Type B pancreatic cell (in vitro differentiated cells): ENCODE results near the gene DPP10. TPM values are rescaled to one million over a fixed set of nuclear protein-coding genes. Genes with fewer than 3 reads are reported as not detected.

Experiments used
- DNase-seq: peaks from one replicate; pipeline ENCODE4 v3.0.0; 2021; ENCODE audit warnings: mixed read lengths; ENCODE audit not compliant: unreplicated experiment; ENCODE audit errors: extremely low spot score
- H3K27ac Mint-ChIP-seq: 2 replicates; pipeline ENCODE4 v1.8.0; 2021; ENCODE audit warnings: mild to moderate bottlenecking, mixed read lengths
- H3K27me3 Mint-ChIP-seq: 2 replicates; pipeline ENCODE4 v1.8.0; 2021; ENCODE audit warnings: mixed read lengths
- H3K36me3 Mint-ChIP-seq: 2 replicates; pipeline ENCODE4 v1.8.0; 2021; ENCODE audit warnings: mixed read lengths
- H3K4me1 Mint-ChIP-seq: one replicate; pipeline ENCODE4 v1.8.0; 2021; ENCODE audit warnings: mixed read lengths; ENCODE audit not compliant: unreplicated experiment
- H3K4me3 Mint-ChIP-seq: 2 replicates; pipeline ENCODE4 v1.8.0; 2021; ENCODE audit warnings: mild to moderate bottlenecking, mixed read lengths
- H3K9me3 Mint-ChIP-seq: 2 replicates; pipeline ENCODE4 v1.8.0; 2021; ENCODE audit warnings: mixed read lengths
- total RNA-seq: library from RNA; stranded (reverse); gene quantifications from 2 replicates; pipeline ENCODE4 v1.2.1, GENCODE V29; 2021; ENCODE audit warnings: low replicate concordance
- TF ChIP-seq, protein P1 (sequence below): fragments of 200-600 bp; sonication (generic); conservative IDR thresholded peaks from 2 replicates; pipeline ENCODE4 v1.5.0; 2021; ENCODE audit warnings: antibody characterized with exemption, mild to moderate bottlenecking

Gene DPP10
- total RNA-seq, 1 donor from 2014 or later: 8.8 TPM

DNA sequence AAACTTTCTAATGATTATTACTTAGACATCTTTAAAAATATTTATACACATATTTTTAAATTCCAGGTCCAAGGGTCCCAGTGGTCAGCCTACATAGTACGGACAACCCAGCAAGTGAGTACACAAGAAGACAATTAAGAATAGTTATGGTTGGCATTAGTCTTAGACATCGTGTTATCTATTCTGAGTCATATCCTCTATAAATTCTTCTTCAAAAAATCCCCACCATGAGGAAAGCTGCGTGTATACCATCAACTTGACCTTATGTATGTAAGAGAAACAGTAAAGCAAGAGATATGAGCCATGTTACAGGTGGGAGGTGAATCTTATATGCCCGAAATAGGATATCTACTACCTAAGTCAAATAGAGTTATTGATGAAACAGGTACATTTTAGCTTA, 1339.8 kb downstream of the DPP10 start:
- Mint-ChIP-seq H3K27me3 (no peaks in the 10 kb centered on the region), H3K36me3 (no peaks in the 10 kb centered on the region), H3K4me3 (no peak overlapping the region), H3K27ac (no peak overlapping the region), H3K4me1 (no peaks in the 10 kb centered on the region), H3K9me3 (no peaks in the 10 kb centered on the region)
- DNase-seq: no peak
- TF ChIP-seq, protein P1, sequence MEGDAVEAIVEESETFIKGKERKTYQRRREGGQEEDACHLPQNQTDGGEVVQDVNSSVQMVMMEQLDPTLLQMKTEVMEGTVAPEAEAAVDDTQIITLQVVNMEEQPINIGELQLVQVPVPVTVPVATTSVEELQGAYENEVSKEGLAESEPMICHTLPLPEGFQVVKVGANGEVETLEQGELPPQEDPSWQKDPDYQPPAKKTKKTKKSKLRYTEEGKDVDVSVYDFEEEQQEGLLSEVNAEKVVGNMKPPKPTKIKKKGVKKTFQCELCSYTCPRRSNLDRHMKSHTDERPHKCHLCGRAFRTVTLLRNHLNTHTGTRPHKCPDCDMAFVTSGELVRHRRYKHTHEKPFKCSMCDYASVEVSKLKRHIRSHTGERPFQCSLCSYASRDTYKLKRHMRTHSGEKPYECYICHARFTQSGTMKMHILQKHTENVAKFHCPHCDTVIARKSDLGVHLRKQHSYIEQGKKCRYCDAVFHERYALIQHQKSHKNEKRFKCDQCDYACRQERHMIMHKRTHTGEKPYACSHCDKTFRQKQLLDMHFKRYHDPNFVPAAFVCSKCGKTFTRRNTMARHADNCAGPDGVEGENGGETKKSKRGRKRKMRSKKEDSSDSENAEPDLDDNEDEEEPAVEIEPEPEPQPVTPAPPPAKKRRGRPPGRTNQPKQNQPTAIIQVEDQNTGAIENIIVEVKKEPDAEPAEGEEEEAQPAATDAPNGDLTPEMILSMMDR: no peak

DNA sequence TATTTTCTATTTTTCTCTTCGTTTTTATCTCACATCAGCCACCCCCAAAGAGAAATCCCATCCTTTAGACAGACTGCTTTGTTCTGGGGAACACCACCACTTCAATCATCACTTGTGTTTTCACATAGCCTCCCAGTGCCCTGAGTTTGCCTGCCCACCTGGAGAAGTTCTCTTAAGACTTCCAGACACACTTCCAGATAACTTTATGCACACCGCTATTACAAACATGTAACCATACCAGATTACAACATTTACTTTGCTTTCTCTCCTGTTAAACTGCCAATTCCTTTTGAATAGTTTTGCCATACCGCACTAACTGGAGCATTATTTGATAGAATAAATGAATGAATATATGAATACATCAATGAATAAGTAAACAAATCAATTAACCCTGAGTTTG, 1353.6 kb downstream of the DPP10 start:
- Mint-ChIP-seq H3K9me3 (no peaks in the 10 kb centered on the region), H3K27ac (no peak overlapping the region), H3K36me3 (no peaks in the 10 kb centered on the region), H3K4me3 (no peak overlapping the region), H3K27me3 (no peaks in the 10 kb centered on the region), H3K4me1 (no peaks in the 10 kb centered on the region)
- TF ChIP-seq, protein P1: no peak
- no peak for DNase-seq

GRCh38 chr2:115807276-115807675, 1364.8 kb downstream of the DPP10 start:
- H3K9me3 Mint-ChIP-seq: no peaks in the 10 kb centered on the region
- H3K27ac Mint-ChIP-seq: no peak overlapping the region
- H3K4me1 Mint-ChIP-seq: no peaks in the 10 kb centered on the region
- TF ChIP-seq, protein P1: no peak
- no peaks in the 10 kb centered on the region for H3K27me3 Mint-ChIP-seq
- no peak for DNase-seq
- H3K4me3 Mint-ChIP-seq: no peak overlapping the region
- H3K36me3 Mint-ChIP-seq: peaks cover 3% of the 10 kb centered on the region

DNA sequence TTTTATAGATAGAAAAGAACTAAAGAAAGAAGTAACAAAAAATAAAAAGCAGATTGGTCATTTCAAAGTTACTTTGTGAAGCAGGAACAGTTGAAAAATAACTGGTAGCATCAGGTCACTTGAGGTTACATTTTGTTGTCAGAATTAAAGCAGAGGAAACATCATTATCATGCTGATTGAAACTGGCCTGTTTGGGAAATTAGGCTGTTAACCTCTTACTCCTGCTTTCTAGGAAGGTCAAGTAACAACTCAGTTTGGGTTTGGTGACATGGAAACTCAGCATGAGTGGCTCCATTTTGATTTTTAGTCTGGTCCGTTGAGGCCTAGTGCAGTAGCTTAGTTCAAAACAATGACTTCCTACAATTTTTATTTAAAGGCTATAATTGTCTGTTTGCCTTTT, 1383.5 kb downstream of the DPP10 start:
- no peak overlapping the region for H3K27ac Mint-ChIP-seq
- H3K36me3 Mint-ChIP-seq: no peaks in the 10 kb centered on the region
- TF ChIP-seq, protein P1: no peak
- H3K9me3 Mint-ChIP-seq: no peaks in the 10 kb centered on the region
- H3K4me3 Mint-ChIP-seq: no peak overlapping the region
- H3K4me1 Mint-ChIP-seq: no peaks in the 10 kb centered on the region
- no peaks in the 10 kb centered on the region for H3K27me3 Mint-ChIP-seq
- no peak for DNase-seq

DNA sequence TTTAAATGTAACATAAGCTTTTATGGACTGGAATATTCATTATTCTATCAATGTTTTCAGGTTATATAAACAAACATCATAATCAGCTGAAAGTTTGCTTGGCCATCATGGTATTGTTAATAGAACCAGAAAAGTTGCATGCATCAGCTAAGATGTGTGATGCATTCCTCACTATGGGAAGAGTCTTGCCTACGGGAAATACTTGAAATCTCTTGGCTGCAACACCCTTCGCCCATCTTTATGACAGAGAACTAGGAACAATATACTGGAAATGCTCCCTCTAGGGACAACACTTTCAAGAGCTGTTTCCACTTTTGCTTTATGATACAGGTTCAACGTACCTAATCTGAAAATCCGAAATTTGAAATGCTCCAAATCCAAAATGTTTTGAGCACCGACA, 1390.8 kb downstream of the DPP10 start:
- TF ChIP-seq, protein P1: no peak
- no peaks in the 10 kb centered on the region for H3K9me3 Mint-ChIP-seq
- H3K4me3 Mint-ChIP-seq: no peak overlapping the region
- no peak for DNase-seq
- H3K27me3 Mint-ChIP-seq: no peaks in the 10 kb centered on the region
- H3K27ac Mint-ChIP-seq: no peak overlapping the region
- no peaks in the 10 kb centered on the region for H3K36me3 Mint-ChIP-seq
- H3K4me1 Mint-ChIP-seq: no peaks in the 10 kb centered on the region

GRCh38 chr2:115838539-115838938, 1396.1 kb downstream of the DPP10 start:
- H3K36me3 Mint-ChIP-seq: no peaks in the 10 kb centered on the region
- TF ChIP-seq, protein P1: no peak
- no peaks in the 10 kb centered on the region for H3K27me3 Mint-ChIP-seq
- H3K27ac Mint-ChIP-seq: no peak overlapping the region
- H3K9me3 Mint-ChIP-seq: no peaks in the 10 kb centered on the region
- DNase-seq: no peak
- no peak overlapping the region for H3K4me3 Mint-ChIP-seq
- H3K4me1 Mint-ChIP-seq: no peaks in the 10 kb centered on the region
